Activated CD8-positive, alpha-beta T cell treated with anti-CD3 and anti-CD28 coated beads, Interleukin-2, amount 10 ng/mL, durations not matched to agents 7 days and 5 days (primary cell): ENCODE results near the gene KIF1A. TPM values are rescaled to one million over a fixed set of nuclear protein-coding genes. Genes with fewer than 3 reads are reported as not detected.
A peak's percentile ranks its signal among the peaks of the same experiment; 100 is the strongest.
"Not testable (repeated sequence)": the region's sequence is repeated elsewhere in the genome, so short reads cannot be mapped to it uniquely, and the experiment has no call there.

Source experiments
- ATAC-seq: fragments of 150-1000 bp; cut with Tn5 transposase; one replicate; pipeline ENCODE4 v1.10.0; 2021; ENCODE audit warnings: moderate library complexity
- CTCF ChIA-PET: fragments of 350-600 bp; sonication (Branson Sonifier 250); formaldehyde crosslinking; loops from one replicate; lab custom pipeline; 2021; ENCODE audit warnings: antibody characterized with exemption; lab: Charles Lee
- POLR2A ChIA-PET: fragments of 350-600 bp; sonication (Branson Sonifier 250); formaldehyde crosslinking; loops from one replicate; lab custom pipeline; 2021; ENCODE audit warnings: antibody characterized with exemption; lab: Charles Lee
- DNase-seq: peaks from one replicate; pipeline ENCODE4 v3.0.0-alpha.2; 2020
- H3K27ac Mint-ChIP-seq: one replicate; pipeline ENCODE4 v1.8.0; 2021; ENCODE audit warnings: mild to moderate bottlenecking, mixed read lengths
- H3K27me3 Mint-ChIP-seq: one replicate; pipeline ENCODE4 v1.8.0; 2021; ENCODE audit warnings: low read depth, mixed read lengths
- H3K36me3 Mint-ChIP-seq: one replicate; pipeline ENCODE4 v1.8.0; 2021; ENCODE audit warnings: low read depth, mixed read lengths
- H3K4me1 Mint-ChIP-seq: one replicate; pipeline ENCODE4 v1.8.0; 2021; ENCODE audit warnings: low read depth, mixed read lengths
- H3K4me3 Mint-ChIP-seq: one replicate; pipeline ENCODE4 v1.8.0; 2021; ENCODE audit warnings: mild to moderate bottlenecking, mixed read lengths
- H3K9me3 Mint-ChIP-seq: one replicate; pipeline ENCODE4 v1.8.0; 2022; ENCODE audit warnings: mixed read lengths; ENCODE audit not compliant: insufficient read depth
- total RNA-seq, 2 experiments: library from RNA; stranded (reverse); gene quantifications; one replicate each; pipeline ENCODE4 v1.2.3, GENCODE V29; 2021

The KIF1A gene
- total RNA-seq, 2 experiments from 2014 or later: 0.81 to 1.5 TPM

DNA sequence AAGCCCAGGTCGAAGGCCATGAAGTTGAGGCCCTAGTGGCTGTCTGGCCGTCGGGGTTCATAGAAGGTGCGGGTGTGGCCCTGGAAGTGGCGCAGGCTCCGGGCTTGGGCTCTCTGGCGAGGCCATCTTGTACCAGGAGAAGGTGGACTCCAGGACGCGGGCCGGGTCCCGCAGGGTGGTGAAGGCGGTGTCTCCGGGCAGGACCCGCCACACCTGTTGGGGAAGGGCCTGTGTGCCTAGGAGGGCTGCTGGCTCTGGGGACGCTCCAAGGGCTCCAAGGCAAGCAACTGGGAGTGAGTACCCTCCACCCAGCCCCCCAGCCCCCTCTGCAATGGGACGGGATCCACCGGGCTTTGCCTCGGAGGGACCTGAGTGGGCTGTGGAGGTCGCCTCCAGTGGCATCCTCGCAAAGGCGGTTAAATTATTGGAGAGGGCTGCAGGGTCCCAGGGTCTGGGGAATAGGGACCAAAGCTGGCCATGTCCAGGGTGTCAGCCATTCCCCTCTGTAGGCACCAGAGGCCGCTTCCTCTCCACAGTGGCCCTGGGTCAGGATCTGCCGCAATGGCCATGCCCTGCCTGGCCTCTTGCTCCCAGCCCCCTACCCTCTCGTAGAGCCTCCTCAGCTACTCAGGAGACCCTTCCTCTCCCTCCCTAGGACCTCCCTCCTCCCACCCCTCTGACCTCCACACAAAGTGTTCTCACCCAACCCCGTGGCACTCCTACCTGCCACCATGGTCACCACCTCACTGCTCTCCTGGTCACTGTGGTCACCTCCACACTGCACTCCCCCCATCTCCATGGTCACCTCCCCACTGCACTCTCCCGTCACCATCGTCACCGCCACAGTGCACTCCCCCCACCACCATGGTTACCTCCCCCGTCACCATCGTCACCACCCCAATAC lies 118.0 kb downstream of the KIF1A start:
- ChIA-PET CTCF (no interaction called here), POLR2A (no interaction called here)
- no peak for ATAC-seq
- Mint-ChIP-seq H3K27ac (no peak overlapping the region), H3K36me3 (no peaks in the 10 kb centered on the region), H3K27me3 (peaks cover 16% of the 10 kb centered on the region), H3K9me3 (no peaks in the 10 kb centered on the region), H3K4me3 (no peak overlapping the region), H3K4me1 (peaks cover 21% of the 10 kb centered on the region)
- no peak for DNase-seq

DNA sequence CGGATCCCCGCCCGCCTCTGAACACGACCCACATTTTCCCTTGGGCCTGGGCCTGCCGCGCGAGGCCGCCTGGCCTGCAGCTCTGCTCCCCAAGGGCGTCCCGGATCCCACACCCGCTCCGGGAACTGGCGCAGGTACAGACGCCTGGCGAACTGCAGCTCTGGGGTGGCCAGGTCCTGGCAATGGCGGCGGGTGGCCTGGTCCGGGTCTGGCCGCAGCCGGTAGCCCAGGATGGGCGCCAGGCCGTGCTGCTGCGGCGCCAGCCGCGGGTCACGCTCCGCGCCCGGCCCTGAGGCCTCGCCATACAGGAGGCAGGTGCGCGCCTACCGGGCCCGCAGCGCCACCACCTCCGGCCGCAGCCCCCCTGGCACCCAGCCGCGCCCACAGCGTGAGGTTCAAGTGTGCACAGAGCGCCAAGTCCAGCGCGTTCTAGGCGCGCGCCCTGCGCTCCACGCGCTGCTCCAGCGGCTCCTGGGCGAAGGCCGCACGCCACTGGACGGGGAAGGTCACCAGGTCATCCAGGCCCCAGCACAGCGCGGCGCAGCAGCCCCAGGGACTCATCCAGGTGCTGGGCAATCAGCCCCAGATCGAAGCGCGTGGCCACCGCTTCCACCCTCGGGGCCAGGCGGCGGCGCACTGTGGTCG lies 118.8 kb downstream of the KIF1A start:
- Mint-ChIP-seq H3K4me1 (peaks cover 21% of the 10 kb centered on the region), H3K9me3 (no peaks in the 10 kb centered on the region), H3K27me3 (peaks cover 13% of the 10 kb centered on the region), H3K36me3 (no peaks in the 10 kb centered on the region), H3K27ac (no peak overlapping the region), H3K4me3 (no peak overlapping the region)
- ATAC-seq: no peak
- ChIA-PET CTCF (no interaction called here), POLR2A (no interaction called here)
- no peak for DNase-seq

DNA sequence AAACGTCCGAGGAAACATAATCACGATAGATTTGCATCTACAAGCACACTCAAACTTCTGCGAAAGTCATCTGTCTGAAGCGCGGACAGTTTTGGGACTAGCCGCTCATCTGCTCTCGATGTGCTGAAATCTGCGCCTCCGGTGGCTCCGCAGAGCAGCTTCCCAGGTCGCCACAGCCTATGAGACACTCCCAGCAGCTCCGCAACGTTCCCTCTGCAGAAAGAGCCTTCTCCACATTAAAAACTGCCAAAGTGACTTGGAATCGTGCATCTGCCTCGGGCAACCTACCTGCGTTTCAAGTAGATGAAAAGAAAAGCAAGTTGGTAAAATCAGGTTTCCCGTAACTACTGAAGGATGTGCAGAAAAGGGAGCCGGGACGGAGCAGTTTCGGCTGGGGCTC lies 119.4 kb downstream of the KIF1A start:
- CTCF ChIA-PET, POLR2A ChIA-PET, ATAC-seq, H3K36me3 Mint-ChIP-seq, H3K9me3 Mint-ChIP-seq, DNase-seq, H3K27ac Mint-ChIP-seq, H3K4me3 Mint-ChIP-seq: not testable (repeated sequence)
- peaks cover 12% of the 10 kb centered on the region for H3K27me3 Mint-ChIP-seq
- H3K4me1 Mint-ChIP-seq: peaks cover 20% of the 10 kb centered on the region

GRCh38 chr2:240699835-240700234 lies 120.2 kb downstream of the KIF1A start:
- DNase-seq, H3K27ac Mint-ChIP-seq, H3K4me3 Mint-ChIP-seq, ATAC-seq, POLR2A ChIA-PET, H3K9me3 Mint-ChIP-seq, CTCF ChIA-PET, H3K27me3 Mint-ChIP-seq, H3K36me3 Mint-ChIP-seq: not testable (repeated sequence)
- peaks cover 13% of the 10 kb centered on the region for H3K4me1 Mint-ChIP-seq

DNA sequence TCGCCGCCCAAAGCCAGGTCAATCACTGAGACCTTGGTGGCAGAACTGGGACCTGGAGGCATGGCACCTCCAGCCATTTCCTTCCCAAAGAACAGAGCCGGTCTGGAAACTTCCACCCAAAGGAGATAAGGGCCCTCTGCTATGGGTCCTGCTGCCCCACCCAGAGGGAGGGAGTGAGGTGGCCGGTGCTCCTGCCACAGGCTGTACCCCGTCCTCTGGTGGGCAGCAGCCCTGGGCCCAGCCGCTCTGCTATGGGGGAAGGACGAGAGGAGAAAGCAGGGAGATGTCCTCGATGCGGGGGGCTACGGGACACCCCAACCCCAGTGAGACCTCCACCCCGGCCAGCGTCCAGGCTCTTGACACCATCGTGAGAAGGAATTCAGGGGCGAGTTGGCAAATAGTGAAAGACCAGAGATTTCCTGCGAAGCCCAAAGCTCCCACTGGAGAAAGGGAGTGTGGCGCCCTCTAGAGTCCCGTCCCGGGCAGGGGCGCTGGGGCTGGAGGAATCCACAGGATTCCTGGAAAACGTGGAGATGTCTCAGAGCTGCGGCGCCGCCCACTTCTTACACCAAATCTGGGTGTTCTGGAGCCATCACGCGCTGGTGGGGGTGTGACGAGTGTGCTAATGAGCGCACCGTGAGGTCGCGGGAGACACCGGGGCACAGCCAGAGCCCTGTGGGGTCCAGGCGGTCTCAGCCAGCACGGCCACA lies 121.0 kb downstream of the KIF1A start:
- H3K27ac Mint-ChIP-seq, ATAC-seq, DNase-seq, H3K27me3 Mint-ChIP-seq, H3K4me1 Mint-ChIP-seq, H3K9me3 Mint-ChIP-seq, H3K4me3 Mint-ChIP-seq, H3K36me3 Mint-ChIP-seq, POLR2A ChIA-PET, CTCF ChIA-PET: not testable (repeated sequence)

DNA sequence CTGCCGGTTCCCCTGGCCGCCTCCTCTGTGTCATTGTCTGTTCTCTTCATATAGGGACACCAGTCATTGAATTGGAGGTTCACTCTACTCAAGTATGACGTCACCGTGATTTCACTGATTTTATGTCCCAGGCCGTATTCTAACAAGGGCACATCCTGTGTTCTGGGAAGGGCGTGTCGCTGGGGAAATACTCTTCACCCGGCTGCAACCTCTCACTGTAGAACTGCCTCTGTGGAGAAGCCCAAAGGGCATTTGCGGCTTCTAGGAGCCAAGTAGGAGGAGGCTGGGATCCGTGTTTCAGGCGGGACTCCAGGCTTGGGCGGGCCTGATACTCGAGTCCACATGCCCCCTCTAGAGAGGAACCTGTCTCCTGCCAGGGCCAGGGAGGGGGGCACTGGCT lies 123.5 kb downstream of the KIF1A start:
- POLR2A ChIA-PET, H3K27me3 Mint-ChIP-seq, H3K9me3 Mint-ChIP-seq, H3K4me3 Mint-ChIP-seq, H3K4me1 Mint-ChIP-seq, H3K27ac Mint-ChIP-seq, ATAC-seq, CTCF ChIA-PET, H3K36me3 Mint-ChIP-seq, DNase-seq: not testable (repeated sequence)

- H3K4me3 Mint-ChIP-seq, POLR2A ChIA-PET, H3K4me1 Mint-ChIP-seq, H3K36me3 Mint-ChIP-seq, DNase-seq, H3K27ac Mint-ChIP-seq, H3K9me3 Mint-ChIP-seq, H3K27me3 Mint-ChIP-seq, CTCF ChIA-PET, ATAC-seq: not testable (repeated sequence)
These were observed 124.4 kb downstream of the KIF1A start for GRCh38 chr2:240695593-240695992.

- POLR2A ChIA-PET, H3K4me3 Mint-ChIP-seq, ATAC-seq, H3K36me3 Mint-ChIP-seq, H3K9me3 Mint-ChIP-seq, CTCF ChIA-PET, H3K27me3 Mint-ChIP-seq, H3K27ac Mint-ChIP-seq, DNase-seq, H3K4me1 Mint-ChIP-seq: not testable (repeated sequence)
These were observed 125.7 kb downstream of the KIF1A start for GRCh38 chr2:240694304-240694703.

- H3K27me3 Mint-ChIP-seq, H3K9me3 Mint-ChIP-seq, H3K4me3 Mint-ChIP-seq, H3K36me3 Mint-ChIP-seq, CTCF ChIA-PET, H3K27ac Mint-ChIP-seq, H3K4me1 Mint-ChIP-seq, ATAC-seq, POLR2A ChIA-PET, DNase-seq: not testable (repeated sequence)
These were observed 127.1 kb downstream of the KIF1A start for GRCh38 chr2:240692583-240693561.

- H3K4me1 Mint-ChIP-seq, POLR2A ChIA-PET, H3K9me3 Mint-ChIP-seq, CTCF ChIA-PET, H3K4me3 Mint-ChIP-seq, H3K27me3 Mint-ChIP-seq, H3K36me3 Mint-ChIP-seq, ATAC-seq: not testable (repeated sequence)
- DNase-seq: peak; percentile 17
- H3K27ac Mint-ChIP-seq: peak within 1 kb of the TSS; percentile 49
These were observed 128.2 kb downstream of the KIF1A start, which contains the start of gene AQP12A for GRCh38 chr2:240691631-240692420. Gene AQP12A (plus strand): TSS chr2:240691866. CDS start chr2:240691914, 48 bp downstream.

DNA sequence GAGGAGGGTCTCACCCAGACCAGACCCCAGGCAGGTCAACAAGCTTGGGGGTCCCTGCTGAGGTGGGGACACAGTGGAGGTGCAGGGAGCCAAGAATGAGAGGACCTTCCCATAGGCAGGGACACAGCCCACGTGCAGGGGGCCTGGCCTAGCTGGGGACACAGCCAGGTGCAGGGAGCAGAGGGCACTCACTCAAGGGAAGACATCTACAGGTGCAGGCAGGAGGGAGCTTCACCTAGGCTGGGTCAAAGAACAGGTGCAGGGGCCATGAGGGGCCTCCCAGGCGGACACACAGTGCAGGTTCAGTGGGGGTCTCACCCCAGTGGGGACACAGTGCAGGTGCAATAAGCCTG lies 129.0 kb downstream of the KIF1A start:
- DNase-seq: not testable (repeated sequence)

More for the DNA sequence above, 129.0 kb downstream of the KIF1A start:
- H3K4me3 Mint-ChIP-seq, POLR2A ChIA-PET, H3K9me3 Mint-ChIP-seq, CTCF ChIA-PET, ATAC-seq, H3K36me3 Mint-ChIP-seq, H3K27me3 Mint-ChIP-seq: not testable (repeated sequence)
- Mint-ChIP-seq H3K4me1 (peaks cover 17% of the 10 kb centered on the region), H3K27ac (peak overlapping the region; percentile 49)
